Medulla oblongata (tissue), 1 donor: Measurements from ENCODE around the gene HYAL3.
"Not testable (repeated sequence)": the region's sequence is repeated elsewhere in the genome, so short reads cannot be mapped to it uniquely, and the experiment has no call there.

ENCODE experiments used
- DNase-seq: peaks from one replicate; pipeline ENCODE4 v3.0.0-alpha.2; 2015; ENCODE audit errors: extremely low spot score

HYAL3 gene

DNA sequence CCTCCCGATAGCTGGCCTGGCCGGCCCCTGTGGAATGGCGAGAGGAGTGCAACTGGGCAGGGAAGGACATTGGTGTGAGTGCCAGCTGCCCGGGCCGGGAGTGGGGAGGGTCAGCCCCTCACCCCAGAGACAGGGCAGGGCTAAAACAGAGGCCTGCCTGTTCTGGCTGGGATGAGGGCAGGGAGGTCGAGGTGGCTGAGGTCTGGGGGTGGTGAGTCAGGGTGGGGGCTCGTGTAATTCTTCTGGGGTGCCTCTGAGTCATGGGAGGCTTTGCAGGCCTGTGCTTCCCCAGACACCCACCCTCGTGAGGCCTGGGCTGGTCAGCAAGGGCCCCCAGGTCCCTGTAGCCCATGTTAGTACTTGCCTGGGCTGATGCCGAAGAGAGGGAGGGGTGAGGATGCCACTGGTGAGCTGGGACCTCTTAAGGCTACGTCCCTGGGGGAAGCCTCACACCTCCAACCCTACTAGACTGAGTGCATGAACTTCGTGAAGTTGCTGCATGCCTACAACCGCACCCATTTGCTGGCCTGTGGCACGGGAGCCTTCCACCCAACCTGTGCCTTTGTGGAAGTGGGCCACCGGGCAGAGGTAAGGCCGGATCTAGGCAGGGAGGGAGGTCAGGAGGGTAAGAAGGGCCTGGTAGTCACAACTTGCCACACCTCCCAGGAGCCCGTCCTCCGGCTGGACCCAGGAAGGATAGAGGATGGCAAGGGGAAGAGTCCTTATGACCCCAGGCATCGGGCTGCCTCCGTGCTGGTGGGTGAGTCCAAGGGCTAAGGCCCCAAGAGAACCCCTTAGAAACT lies 28.6 kb downstream of the HYAL3 start:
- DNase-seq: no peak

DNA sequence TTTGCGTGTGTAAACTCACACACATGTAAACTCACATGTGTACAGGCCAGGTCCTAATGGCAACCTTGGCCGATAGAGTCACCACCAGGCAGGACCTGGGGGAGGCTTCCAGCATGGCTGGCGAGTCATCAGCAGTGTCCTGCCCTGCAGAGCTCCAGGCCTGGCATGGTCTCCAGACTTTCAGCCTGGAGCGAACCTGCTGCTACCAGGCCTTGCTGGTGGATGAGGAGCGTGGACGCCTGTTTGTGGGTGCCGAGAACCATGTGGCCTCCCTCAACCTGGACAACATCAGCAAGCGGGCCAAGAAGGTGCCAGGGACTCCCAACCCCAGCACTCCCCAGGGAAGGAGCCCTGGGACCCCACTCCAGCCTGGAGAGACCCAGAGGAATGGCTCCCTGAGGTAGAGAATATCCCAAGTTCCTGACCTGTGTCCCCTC lies 29.2 kb downstream of the HYAL3 start:
- no peak for DNase-seq

DNA sequence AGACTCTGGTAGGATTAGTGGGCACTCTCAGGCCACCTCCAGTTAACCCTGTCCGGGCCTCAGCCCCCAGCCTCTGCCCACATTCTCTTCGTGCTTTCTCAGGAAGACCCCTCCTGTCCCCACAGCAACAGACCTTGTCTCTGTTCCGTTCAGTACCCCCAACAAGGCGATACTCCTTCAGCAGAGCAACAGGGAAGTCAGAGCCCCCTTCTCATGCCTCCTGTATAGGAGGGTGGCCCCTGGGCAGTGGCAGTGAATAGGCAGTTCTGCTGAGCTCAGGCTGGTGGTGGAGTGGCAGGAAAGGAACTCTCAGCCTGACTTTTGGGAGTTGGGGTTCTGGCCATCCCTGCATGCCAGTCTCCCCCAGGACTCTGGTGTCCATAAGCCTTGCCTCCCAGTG lies 29.7 kb downstream of the HYAL3 start:
- DNase-seq: no peak

DNA sequence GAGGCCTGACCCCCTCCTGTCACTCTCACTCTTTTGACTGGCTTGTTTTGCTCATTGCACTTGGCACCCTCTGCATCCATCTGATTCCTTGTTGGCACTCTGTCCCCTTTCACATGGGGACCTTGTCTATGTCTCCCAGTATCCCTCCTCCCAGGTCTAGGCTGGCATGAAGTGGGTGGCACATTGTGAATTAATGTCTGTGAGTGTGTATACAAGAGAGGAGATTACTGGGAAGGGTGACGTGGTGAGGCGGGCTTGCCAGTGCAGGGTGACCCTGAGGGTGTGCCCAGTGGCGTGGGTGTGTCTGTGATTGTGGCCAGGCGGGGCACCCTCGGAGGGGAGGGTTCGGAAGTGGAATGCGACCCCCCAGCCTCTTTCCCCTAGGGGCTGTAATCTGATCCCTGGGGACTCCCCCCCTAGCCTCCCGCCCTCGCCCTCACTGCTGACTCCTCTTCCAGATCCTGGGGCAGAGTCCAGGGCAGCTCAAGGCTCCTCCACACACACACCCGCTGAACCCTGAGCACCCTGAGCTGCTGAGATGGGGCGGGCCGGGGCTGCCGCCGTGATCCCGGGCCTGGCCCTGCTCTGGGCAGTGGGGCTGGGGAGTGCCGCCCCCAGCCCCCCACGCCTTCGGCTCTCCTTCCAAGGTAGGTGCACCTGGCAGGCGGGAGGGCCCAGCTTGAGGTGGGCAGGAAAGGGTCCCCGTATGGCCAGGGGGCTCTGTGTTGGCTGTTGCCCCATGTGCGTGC lies 30.3 kb downstream of the HYAL3 start, which contains the start of gene SEMA3B:
Gene SEMA3B, plus strand, starts transcription at position 445 of the 749 bp plus-strand sequence. Its CDS starts 94 bp downstream, at position 539.
- DNase-seq: peak; percentile 70

DNA sequence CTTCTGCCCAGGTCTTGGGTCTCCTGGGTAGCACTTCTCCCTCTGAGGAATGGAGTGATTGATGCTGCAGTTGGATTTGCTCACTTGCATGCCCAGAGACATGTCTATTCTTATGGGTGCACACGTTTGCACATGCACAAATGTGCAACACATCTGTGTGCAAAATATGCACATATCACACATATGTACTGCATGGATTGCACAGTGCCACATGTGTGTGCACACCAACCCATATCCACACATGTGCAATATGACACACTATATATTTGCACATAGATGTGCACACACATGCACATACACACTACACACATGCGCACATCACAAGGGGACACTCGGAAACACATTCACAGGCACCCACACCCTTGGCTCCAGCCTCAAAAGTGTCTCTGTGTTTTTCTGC lies 30.9 kb downstream of the HYAL3 start:
- no peak for DNase-seq

DNA sequence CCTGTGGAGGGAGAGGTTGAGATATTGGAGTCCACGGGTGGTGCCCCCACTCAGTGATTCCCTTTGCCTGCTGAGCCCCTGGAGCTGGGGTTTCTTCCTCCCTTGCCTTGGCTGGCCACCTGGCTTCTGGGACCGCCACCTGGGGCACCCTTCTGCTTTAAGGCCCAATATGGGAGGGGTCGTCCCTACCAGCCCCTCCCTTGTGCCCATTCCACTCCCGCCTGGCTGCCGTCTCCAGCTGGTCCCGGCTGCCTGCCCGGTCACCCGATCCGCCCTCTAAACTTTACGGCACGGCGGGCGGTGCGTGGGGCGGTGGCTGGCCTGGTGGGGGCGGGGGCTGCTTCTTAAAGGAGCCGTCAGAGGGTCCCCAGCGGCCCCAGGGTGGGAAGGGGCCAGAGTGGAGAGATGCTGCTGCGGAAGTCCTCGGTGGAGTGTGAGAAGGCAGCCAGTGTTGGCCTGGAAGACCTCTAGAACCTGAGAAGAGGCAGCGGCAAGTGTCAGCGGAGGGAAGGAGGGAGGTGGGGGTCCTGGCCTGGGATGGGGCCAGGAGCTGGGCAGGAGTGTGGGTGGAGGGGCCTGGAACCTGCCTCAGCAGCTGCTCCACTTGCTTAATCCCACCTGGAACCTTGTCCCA lies 31.8 kb downstream of the HYAL3 start:
- DNase-seq: peak; percentile 66

DNA sequence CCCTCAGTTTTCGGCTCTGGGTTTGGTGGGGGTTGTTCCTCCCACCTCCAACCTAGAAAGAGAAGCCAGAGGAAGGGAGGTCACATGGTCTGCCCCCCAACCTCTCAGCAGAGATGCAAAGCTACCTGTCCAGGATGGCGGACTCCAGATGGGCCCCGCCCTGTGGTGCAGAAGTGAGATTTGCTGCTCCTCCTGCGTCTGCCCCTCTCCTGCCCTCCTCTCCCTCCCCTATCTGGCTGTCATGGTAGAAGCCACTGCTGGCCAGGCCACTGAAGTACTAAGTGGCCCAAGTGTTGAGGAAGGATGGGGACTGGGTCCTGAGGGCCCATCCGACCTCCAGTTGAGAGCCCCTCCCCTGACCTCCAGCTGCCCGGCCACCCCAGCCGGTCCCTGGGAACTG lies 32.4 kb downstream of the HYAL3 start:
- no peak for DNase-seq

DNA sequence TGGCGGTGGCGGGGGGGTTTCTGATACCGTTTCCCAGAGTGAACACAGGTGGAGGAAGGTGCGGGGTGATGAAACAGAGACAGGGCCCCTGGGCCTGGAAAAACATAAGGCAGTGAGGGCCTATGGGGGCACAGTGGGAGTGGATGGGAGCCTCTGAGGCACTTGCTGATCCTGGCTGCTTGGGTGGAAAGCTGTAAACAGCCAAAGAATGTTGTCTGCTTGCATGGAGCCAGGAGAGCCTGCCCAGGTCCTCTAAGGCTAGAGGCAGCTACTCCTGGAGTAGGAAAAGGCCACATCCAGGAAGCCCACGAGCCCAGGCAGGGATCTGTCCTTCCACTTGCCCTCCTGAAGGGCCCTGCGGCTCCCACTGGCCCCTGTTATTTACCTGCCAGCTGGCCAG lies 33.2 kb downstream of the HYAL3 start:
- DNase-seq: no peak

DNA sequence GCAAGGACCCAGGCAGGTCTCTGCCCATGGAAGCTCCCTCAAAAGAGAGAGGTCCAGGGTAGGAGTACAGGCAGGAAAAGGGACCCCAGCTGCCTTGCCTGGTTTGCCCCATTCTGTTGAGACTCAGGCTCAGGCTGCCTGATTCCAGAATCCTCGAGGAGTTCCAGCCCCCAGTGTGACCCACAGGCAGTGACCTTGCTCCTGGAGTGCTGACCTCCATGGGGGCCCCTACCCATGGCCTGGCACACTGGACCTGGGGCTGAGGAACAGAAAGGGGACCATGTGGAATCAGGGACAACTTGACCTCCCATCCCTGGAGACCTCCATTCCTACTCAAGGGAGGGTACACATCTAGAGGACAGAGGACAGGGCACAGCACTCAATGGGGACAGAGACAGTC lies 33.6 kb downstream of the HYAL3 start:
- no peak for DNase-seq

DNA sequence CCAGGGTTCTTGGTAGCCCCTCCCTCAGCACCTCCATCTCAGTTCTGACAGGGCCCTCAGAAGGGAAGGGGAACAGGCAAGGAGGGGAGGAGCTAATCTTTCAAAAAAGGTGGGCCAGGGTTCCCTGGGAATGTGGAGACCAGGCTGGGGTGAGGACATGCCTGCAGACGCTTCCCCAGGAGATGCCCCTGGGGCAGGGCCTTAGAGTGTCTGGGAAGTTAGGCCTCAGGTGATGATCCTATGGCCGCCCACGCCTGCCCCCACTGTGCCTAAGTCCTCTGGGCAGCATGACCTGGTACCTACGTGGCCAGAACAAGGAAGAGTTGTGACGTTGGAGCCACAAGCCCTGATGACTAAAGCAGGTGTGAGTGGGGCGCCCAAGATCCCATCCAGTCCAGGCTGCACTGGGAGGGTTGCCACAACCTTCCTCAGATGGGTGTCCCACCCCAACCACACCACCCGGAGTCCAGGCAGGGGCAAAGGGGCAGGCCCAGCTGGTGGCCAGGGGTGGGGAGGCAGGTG lies 34.2 kb downstream of the HYAL3 start:
- no peak for DNase-seq

DNA sequence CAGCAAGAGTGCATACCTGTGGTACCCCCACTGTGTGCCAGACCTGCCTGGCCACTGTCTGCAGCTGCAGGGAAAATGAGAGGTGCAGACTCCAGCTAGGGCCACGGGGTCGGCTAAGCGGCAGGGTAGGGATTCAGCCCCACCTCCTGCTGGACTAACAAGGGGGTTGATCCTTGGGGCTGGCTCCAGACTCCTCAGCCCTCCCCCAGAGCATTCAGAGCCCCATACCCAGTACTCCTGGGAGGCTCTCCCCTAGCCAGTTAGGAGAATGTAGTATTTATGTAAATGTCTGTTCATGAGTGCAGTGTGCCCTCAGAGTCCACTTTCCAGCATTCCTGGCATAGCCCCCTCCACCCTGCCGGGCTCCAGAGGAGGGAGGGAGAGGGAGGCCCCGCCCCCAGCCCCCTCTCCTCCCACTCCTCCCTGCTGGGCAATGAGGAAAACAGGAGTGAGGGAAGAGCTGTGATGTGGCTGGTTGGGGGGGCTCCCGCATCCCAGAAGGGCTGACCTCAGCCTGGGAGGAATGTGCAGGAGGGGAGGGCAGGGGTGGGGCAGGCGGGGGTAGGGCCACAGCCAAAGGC lies 34.7 kb downstream of the HYAL3 start:
- DNase-seq: peak; percentile 92

DNA sequence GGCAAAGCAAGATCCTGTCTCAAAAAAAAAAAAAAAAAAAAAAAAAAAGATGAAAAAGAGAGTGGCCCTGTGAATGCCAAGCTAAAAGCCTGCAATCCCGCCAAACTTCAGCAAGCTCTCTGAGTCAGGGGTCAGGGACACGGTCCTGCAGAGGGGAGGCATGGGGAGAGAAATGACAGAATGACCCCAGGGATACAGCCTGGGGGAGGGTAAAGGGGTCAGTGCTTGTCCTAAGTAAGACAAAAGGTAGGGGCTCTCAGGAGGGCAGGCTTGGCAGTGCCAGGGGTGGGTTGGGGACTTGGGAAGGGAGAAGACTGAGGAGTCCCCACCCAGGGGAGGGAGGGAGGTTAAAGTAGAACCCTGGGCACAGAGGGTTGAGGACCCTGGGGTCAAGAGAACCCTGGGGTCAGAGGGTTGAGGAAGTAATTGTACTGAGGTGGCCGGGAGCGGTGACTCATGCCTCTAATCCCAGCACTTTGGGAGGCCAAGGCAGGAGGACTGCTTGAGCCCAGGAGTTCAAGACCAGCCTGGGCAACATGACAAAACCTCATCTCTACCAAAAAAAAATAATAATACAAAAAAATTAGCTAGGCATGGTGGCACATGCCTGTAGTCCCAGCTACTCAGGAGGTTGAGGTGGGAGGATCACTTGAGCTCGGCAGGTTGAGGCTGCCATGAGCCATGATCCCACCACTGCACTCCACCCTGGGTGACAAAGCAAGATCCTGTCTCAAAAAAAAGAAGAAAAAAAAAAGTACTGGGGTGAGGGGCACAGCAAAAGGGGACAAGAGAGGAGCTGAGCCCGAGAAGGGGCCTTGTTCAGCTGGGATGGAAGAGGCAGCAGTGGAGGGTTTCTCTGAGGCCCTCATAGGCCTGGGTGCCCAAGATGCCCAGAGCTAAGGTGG lies 35.5 kb downstream of the HYAL3 start:
- no peak for DNase-seq

DNA sequence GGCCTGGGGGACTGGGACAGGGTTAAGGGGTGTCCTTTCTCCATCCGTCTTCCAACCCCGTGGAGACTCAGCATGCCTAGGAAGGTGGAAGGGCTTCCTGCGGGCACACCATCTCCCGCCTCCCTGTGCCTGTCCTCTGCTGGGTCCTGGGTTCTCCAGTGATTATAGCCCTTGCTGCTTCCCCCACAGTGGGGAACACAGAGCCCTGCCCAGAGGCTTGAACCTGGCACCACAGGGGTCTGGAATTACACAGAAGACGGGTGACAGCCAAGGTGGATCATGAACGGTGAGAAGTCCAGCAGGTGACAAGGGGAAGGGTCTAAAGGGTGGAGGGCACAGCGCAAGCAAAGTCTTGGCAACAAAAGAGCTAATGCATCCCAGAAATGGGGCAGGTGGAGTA lies 36.4 kb downstream of the HYAL3 start:
- DNase-seq: no peak

DNA sequence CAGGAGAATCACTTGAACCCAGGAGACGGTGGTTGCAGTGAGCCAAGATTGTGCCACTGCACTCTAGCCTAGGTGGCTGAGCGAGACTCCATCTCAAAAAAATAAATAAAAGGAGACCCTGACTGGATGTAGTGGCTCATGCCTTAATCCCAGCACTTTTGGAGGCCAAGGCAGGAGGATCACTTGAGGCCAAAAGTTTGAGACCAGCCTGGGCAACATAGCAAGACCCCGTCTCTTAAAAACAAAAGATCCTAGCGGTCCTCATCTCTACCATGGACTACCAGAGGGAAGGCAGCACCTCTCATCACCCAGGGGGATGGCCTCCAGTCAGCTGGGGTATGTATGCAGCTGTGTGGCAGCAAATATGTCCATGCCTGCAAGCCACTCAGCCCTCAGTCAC lies 37.0 kb downstream of the HYAL3 start:
- DNase-seq: not testable (repeated sequence)

DNA sequence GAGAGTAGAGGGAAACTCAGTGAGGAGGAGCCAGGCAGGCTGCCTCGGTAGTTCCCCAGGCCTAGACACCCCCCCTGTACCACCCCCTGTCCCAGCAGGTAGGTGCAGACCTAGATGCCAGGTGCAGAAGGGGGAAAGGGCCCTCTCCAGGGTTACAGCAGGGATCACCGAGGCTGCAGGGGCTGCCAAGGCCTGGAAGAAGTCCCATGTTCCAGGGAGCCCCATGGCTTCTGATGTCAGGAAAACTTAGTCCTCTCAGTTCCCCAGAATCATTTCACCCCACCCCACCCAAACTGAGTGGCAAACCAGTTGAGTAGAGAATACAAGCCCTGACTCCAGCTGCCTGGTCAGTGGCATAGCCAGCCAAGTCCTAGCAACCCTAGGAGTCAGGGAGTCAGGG lies 37.7 kb downstream of the HYAL3 start:
- no peak for DNase-seq

DNA sequence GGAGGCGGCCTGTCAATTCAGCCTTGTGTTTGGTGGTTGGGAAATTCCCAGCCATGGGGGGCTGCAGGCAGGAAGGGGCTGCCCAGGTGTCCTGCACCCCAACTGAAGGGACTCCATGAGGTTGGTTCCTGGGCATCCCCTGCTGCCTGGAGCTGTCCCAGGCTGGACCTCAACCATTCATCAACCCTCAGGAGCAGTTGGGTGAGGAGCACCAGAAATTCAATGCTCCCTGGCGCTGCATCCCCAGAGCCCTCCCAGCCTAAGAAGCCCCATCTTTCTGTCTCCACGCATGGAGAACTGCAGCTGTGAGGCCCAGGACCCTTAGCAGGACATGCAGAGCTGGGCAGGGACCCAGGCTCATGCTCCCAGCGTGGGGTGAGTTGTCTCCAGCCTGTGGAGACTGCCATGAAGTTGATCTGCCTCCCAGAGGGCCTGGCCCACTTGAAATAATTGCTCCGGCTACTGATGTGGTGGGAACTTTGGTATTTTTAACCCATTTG lies 38.2 kb downstream of the HYAL3 start:
- DNase-seq: no peak

DNA sequence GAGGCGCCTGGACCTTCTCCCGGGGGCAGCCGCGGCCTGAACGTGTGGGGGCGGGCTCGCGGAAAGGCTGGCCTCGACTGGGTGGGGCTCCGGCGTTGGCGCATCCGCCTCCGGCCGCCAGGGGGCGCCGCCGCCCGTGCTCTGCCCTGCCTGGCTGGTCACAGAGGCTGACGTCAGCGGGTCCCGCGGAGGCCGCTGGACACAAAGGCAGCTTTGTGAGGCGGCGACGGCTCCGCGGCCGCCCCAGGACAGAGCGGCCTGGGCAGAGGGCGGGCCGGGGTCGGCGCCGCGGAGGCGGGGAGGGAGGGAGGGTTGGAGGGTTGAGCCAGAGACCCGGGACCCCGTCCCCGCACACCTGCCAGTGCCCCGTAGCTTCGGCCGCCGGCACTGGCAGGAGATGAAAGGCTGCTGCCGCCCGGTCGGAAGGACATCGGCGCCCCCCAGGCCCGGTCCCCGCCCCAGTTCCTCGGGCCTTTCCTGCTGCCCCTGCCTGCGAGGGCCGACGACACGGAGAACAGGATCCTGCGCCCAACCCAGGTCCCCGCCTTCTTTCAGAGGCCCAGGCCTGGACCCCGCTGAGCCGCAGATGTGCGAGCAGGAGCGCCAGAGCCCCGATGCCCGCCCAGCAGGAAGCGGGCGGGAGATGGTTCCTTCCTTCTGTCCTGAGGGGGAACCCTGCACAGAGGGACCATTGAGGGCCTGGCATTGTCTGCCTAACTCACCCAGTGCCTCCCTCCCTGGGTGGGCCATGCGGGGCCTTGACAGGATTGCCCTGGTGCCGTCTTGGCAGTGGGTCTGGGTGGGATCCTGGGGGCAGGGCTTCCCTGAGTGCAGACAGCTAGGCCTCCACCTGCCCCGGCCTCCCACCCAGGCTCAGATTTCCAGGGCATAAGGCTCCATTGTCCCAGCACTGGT lies 38.9 kb downstream of the HYAL3 start:
- DNase-seq: peak; percentile 97

DNA sequence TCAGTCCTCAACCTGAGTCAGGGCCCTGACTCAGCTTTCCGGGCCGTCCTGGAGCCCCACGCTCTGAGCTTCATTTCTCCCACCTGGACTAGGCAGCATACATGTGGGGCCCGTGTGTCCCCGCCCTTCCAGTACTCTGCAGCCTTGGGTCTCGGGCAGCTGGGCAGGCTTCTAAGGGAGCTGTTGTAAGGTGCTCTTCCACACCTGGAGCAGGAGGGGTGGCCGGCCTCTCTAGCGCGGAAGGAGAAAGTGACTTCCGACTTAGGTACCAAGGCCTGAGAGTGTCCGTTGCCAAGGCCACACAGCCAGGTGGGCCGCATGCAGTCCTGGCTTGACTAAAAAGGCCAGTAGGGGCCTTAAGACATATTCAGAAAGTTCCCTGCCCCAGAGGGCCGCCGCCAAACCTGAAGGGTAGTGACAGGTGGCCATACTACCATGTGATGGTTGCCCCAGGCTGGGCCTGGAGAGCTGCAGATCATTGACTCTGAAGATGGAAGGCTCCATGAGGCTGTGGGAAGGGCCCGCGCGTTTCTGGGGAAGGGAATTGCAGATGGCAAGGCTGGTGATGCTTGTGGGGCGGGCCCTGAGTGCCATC lies 39.7 kb downstream of the HYAL3 start:
- no peak for DNase-seq

DNA sequence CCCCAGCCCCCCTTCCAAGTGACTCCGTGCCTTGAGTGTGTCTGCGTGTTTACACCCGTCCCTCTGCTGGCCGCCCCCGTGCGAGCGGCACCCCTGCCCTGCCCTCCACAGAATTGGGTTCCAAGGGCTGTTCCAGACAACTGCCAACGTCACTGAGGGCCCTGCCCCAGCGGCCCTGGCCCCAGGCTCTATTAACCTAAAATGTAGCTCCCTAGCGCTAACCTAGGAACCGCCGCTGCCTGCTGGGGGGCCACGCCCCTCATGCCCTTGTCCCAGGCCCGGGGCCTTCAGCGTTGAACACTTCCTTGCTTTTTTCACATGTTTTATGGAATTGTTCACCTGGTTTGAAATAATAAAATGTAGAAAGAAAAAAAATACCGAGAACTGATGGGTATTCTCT lies 40.2 kb downstream of the HYAL3 start:
- DNase-seq: no peak
